ENCODE results near the gene FAM3C. TPM values are rescaled to one million over a fixed set of nuclear protein-coding genes. Genes with fewer than 3 reads are reported as not detected.
"Not testable (repeated sequence)": the region's sequence is repeated elsewhere in the genome, so short reads cannot be mapped to it uniquely, and the experiment has no call there.

FAM3C gene
- total and polyA plus RNA-seq, 11 donors, result 20.6 to 97.2 (median 45.3) TPM

DNA sequence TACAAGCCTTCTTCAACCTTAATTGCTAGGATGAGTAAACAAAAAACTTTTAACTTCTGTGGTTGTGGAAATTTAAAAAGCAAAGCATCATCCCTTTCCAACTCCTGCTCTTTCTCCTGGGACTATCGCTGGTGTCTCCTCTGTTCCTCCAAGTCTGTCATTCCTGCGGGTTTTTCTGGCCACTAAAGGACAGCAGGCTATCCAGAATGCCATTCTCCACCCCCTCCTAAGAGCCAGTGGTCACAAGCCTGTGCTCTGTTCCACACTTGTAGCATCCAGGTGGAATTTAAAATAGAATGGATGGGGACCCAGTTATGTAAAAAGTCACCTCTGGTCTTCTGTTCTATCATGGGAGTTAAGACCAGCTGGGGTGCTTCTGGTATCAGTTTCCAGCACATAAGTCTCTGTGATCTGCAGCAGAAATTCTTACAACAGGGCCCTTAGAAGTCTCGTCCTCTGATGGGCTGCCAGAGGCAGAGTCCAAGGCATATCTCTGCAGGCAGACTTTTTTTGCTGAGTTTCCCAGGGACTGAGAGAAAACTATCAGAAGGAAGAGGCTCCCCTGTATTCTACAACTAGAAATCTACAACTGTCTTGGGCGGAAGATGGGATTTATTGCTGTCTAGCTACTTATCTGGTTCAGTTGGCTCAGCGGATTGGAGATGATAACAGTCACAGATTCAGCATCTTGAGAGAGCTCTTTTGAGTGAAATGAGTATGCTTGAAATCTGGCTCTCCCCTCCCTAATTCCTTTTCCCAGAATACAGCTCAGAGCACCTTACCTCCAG is 72.4 kb downstream of the FAM3C start:
- no peak for ATAC-seq
- TF ChIP-seq, protein P1, sequence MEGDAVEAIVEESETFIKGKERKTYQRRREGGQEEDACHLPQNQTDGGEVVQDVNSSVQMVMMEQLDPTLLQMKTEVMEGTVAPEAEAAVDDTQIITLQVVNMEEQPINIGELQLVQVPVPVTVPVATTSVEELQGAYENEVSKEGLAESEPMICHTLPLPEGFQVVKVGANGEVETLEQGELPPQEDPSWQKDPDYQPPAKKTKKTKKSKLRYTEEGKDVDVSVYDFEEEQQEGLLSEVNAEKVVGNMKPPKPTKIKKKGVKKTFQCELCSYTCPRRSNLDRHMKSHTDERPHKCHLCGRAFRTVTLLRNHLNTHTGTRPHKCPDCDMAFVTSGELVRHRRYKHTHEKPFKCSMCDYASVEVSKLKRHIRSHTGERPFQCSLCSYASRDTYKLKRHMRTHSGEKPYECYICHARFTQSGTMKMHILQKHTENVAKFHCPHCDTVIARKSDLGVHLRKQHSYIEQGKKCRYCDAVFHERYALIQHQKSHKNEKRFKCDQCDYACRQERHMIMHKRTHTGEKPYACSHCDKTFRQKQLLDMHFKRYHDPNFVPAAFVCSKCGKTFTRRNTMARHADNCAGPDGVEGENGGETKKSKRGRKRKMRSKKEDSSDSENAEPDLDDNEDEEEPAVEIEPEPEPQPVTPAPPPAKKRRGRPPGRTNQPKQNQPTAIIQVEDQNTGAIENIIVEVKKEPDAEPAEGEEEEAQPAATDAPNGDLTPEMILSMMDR (IDR thresholded peaks at IDR 0.05), result no peak
- no peak for TF ChIP-seq POLR2A (IDR thresholded peaks at IDR 0.05)
- Histone ChIP-seq H3K9me3 (no peaks in the 10 kb centered on the region), H3K36me3 (no peaks in the 10 kb centered on the region), H3K27ac (no peak overlapping the region), H3K4me1 (peaks cover 0 to 3% (median 0%) of the 10 kb centered on the region in 12 donors), H3K27me3 (peaks cover 0 to 19% (median 9%) of the 10 kb centered on the region in 9 donors), H3K4me3 (no peak overlapping the region)
- intact Hi-C loops (cut with DNase I), result no loop called here
- no peak for DNase-seq
- WGBS, 4 donors, result 48 to 53% (median 52%) methylated on average over 5 of the region's 5 CpGs

- intact Hi-C loops (cut with DNase I), result no loop called here
- no peak overlapping the region for H3K4me3 ChIP-seq
- 77 to 84% (median 81%) methylated on average over 3 of the region's 3 CpGs for WGBS, 4 donors
Observed at GRCh38 chr7:121322460-121322859, 73.6 kb downstream of the FAM3C start.

GRCh38 chr7:121315170-121315569 is 80.9 kb downstream of the FAM3C start:
- ATAC-seq; DNase-seq; intact Hi-C loops (cut with DNase I); H3K27me3 ChIP-seq; H3K9me3 ChIP-seq; H3K27ac ChIP-seq; H3K36me3 ChIP-seq; H3K4me3 ChIP-seq; H3K4me1 ChIP-seq: not testable (repeated sequence)
- WGBS, 4 donors, result 87 to 94% (median 90%) methylated on average over 2 to 3 of the region's 3 CpGs

More at GRCh38 chr7:121322460-121322859, 73.6 kb downstream of the FAM3C start:
- no peaks in the 10 kb centered on the region for H3K9me3 ChIP-seq
- ATAC-seq (no peak), DNase-seq (no peak)
- no peak for TF ChIP-seq POLR2A (IDR thresholded peaks at IDR 0.05)
- TF ChIP-seq, protein P1 (IDR thresholded peaks at IDR 0.05), result no peak
- no peaks in the 10 kb centered on the region for H3K4me1 ChIP-seq
- no peak overlapping the region for H3K27ac ChIP-seq
- H3K27me3 ChIP-seq, result peaks cover 0 to 7% (median 0%) of the 10 kb centered on the region in 9 donors
- no peaks in the 10 kb centered on the region for H3K36me3 ChIP-seq

DNA sequence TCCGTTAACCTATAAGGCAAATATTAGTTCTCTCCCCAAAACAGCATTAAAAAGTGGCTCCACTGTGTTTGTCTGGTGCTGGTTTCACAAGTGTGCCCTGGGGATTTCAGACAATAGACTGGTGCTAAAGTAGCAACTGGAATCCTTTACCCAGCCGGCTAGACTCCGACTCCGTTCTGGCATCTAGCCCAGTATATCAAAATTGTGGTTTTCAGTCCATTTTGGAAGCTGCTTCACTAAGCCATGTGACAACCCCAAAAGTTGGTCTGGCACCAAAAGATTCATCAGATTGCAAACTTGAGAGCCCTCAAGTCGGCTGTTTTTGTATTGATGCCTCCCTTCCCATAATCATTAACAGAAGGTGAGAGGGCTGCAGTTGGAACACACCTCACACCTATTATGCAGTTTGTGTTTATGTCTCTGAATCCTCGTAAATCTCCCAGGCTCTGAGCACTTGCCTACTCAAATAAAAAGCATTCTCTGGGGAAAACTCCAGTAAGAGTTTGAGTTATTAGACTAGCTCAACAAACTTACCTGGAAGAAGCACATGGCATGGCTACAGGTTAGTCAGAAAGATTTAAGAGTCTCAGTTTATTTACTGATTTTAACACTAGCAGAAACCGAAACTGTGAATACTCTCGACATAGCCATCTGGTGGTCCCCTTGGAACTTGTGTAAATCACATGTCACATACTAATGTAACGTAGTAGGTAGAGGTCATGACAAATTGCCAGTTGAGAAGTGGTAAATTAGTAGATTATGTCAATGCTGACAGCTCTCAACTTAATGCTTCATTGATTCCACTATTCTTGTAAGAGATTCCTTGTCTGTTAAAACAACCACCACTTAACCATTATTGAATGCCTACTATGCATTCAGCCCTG is 82.1 kb downstream of the FAM3C start:
- TF ChIP-seq, protein P1 (IDR thresholded peaks at IDR 0.05), result no peak

More for the DNA sequence above, 82.1 kb downstream of the FAM3C start:
- H3K9me3 ChIP-seq, result peaks cover 0 to 7% (median 0%) of the 10 kb centered on the region in 12 donors
- H3K4me3 ChIP-seq, result no peak overlapping the region
- H3K36me3 ChIP-seq, result no peaks in the 10 kb centered on the region
- intact Hi-C loops (cut with DNase I), result no loop called here
- no peaks in the 10 kb centered on the region for H3K27me3 ChIP-seq
- no peak overlapping the region for H3K27ac ChIP-seq
- no peaks in the 10 kb centered on the region for H3K4me1 ChIP-seq
- ATAC-seq (no peak), DNase-seq (no peak)
- WGBS, 4 donors, result 63 to 73% (median 69%) methylated on average over 9 of the region's 9 CpGs

All from heart left ventricle (tissue), 16 donors.